Small intestine (tissue), 7 donors: ENCODE data around the gene ARSA. TPM values are rescaled to one million over a fixed set of nuclear protein-coding genes. Genes with fewer than 3 reads are reported as not detected.
"Not testable (repeated sequence)": the region's sequence is repeated elsewhere in the genome, so short reads cannot be mapped to it uniquely, and the experiment has no call there.

ENCODE experiments used
- DNase-seq, 2 donors: peaks; one replicate each; pipeline versions ENCODE4 v3.0.0 to v3.0.0-alpha.2; 2013
- FAIRE-seq: peaks from 2 replicates; lab custom pipeline; 2012; peaks lifted over from hg19 to GRCh38; lab: Jason Lieb, UNC
- H3K27ac ChIP-seq, 3 donors: one replicate each; pipeline ENCODE4 v1.5.1; 2013; ENCODE audit warnings: low read length in 2 of 3, mild to moderate bottlenecking in 2 of 3, control low read depth in 1 of 3, inconsistent platforms in 1 of 3, low read depth in 1 of 3, moderate library complexity in 1 of 3
- H3K27me3 ChIP-seq, 3 donors: one replicate each; pipeline ENCODE4 v1.6.1; 2013; ENCODE audit warnings: low read length in 3 of 3, inconsistent platforms in 1 of 3; ENCODE audit not compliant: control insufficient read depth in 3 of 3, insufficient read depth in 3 of 3
- H3K36me3 ChIP-seq, 3 donors: one replicate each; pipeline ENCODE4 v1.6.1; 2013; ENCODE audit warnings: low read length in 3 of 3, inconsistent platforms in 1 of 3, low read depth in 1 of 3, mild to moderate bottlenecking in 1 of 3, moderate library complexity in 1 of 3; ENCODE audit not compliant: control insufficient read depth in 3 of 3, insufficient read depth in 2 of 3
- H3K4me1 ChIP-seq, 3 donors: one replicate each; pipeline ENCODE4 v1.6.1; 2013; ENCODE audit warnings: low read length in 2 of 3, inconsistent platforms in 1 of 3, low read depth in 1 of 3, mild to moderate bottlenecking in 1 of 3, moderate library complexity in 1 of 3; ENCODE audit not compliant: control insufficient read depth in 3 of 3, insufficient read depth in 2 of 3
- H3K4me3 ChIP-seq, 3 donors: one replicate each; pipeline ENCODE4 v1.5.1; 2013; ENCODE audit warnings: low read length in 3 of 3, control low read depth in 1 of 3, inconsistent platforms in 1 of 3, low read depth in 1 of 3, mild to moderate bottlenecking in 1 of 3, moderate library complexity in 1 of 3
- H3K9me3 ChIP-seq, 2 donors: one replicate each; pipeline ENCODE4 v1.6.1; 2013; ENCODE audit warnings: low read depth in 1 of 2, low read length in 1 of 2; ENCODE audit not compliant: control insufficient read depth in 2 of 2, insufficient read depth in 1 of 2
- WGBS, 3 donors: extraction: QIAGEN DNeasy Blood & Tissue Kit; methylation state at CpG; one replicate each; pipeline ENCODE4 v1.1.7; 2013; 5-methylcytosine and 5-hydroxymethylcytosine counted together
- polyA plus RNA-seq, 4 donors: library from polyadenylated mRNA; stranded (reverse) in 3 of 4; unstranded in 1 of 4; fragments of 200-250 nt in 3 of 4; fragments of 120-200 nt in 1 of 4; gene quantifications; one replicate each; pipeline versions ENCODE4 v1.2.1 to v1.2.3, GENCODE V29; 2013
- donor health status: healthy with polysubstance abuse.
- donor health status: control.
- donor health status: control.
- donor health status: Bipolar disorder and iron deficiency.
- donor health status: healthy.

Gene ARSA
- polyA plus RNA-seq, 4 donors: 28.2 to 85.9 (median 71.3) TPM

- DNase-seq (no peak), FAIRE-seq (no peak)
- Histone ChIP-seq H3K36me3 (no peaks in the 10 kb centered on the region), H3K4me3 (no peak overlapping the region), H3K9me3 (no peaks in the 10 kb centered on the region), H3K27ac (peak overlapping the region in 1 of 3 donors; percentile 29), H3K27me3 (peaks cover 0 to 17% (median 0%) of the 10 kb centered on the region in 3 donors), H3K4me1 (peaks cover 0 to 12% (median 0%) of the 10 kb centered on the region in 3 donors)
- WGBS, 3 donors: 37 to 44% (median 39%) methylated on average over 6 of the region's 6 CpGs
These were observed 15.8 kb downstream of the ARSA start for GRCh38 chr22:50612168-50612527.

DNA sequence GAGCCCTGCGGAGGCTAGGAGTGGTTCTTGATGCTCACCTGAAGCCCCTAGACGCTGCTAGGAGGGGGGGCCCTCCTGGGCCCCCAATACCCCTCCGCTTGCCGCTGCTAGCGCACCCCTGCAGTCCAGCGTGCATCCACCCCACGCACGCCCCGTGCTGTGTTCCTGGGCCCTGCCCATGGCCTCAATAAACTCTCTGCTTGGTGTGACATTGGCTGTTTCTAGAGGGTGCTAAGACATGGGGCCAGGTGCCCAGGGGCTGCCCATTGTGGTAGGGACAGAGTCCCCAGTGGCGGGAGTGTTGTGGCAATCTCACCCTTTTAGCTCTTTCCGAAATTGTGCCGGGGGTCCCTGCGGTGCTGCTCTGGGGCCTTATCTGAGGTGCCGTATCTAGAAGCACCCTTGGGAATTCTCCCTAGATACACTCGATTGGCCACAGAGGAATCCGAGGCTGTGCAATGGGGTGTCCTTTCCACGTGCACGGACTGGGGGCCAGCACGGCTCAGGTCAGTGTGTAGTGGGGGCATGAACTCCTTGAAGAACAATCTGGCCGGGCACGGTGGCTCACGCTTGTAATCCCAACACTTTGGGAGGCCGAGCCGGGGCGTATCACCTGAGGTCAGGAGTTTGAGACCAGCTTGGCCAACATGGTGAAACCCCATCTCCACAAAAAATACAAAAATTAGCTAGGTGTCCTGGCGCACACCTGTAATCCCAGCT lies 16.5 kb downstream of the ARSA start:
- no peaks in the 10 kb centered on the region for H3K36me3 ChIP-seq
- FAIRE-seq (no peak), DNase-seq (no peak)
- no peak overlapping the region for H3K4me3 ChIP-seq
- H3K9me3 ChIP-seq: no peaks in the 10 kb centered on the region
- H3K27me3 ChIP-seq: peaks cover 0 to 22% (median 0%) of the 10 kb centered on the region in 3 donors
- WGBS, 3 donors: 87 to 90% (median 90%) methylated on average over 26 of the region's 26 CpGs
- peaks cover 0 to 12% (median 0%) of the 10 kb centered on the region in 3 donors for H3K4me1 ChIP-seq
- H3K27ac ChIP-seq: no peak overlapping the region

DNA sequence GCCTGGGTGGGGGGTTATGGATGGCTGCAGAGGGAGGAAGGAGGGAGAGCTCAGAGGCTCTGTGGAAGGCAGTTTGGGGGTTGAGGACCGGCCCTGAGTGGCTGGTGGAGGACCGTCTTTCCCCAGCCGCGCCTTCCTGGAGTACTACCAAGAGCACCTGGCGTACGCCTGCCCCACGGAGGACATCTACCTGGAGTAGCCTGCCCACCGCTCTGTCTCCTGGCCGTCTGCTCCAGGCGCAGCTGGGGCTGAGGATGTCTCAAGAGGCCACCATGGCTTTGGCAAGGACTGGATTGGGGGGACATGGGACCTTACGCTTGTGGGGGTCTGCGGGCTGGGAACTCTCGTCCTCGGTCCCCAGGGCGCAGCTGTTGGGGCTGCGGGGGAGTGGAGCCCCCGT lies 17.4 kb downstream of the ARSA start:
- Histone ChIP-seq H3K9me3 (no peaks in the 10 kb centered on the region), H3K4me3 (no peak overlapping the region), H3K4me1 (peaks cover 0 to 12% (median 0%) of the 10 kb centered on the region in 3 donors), H3K27ac (no peak overlapping the region), H3K27me3 (peaks cover 0 to 28% (median 0%) of the 10 kb centered on the region in 3 donors), H3K36me3 (no peaks in the 10 kb centered on the region)
- no peak for FAIRE-seq
- DNase-seq: no peak
- 59 to 87% (median 86%) methylated on average over 15 to 17 of the region's 17 CpGs for WGBS, 3 donors

GRCh38 chr22:50610041-50610451 lies 17.9 kb downstream of the ARSA start:
- H3K9me3 ChIP-seq: no peaks in the 10 kb centered on the region
- WGBS, 3 donors: 80 to 85% (median 83%) methylated on average over 11 of the region's 11 CpGs
- FAIRE-seq (no peak), DNase-seq (no peak)
- H3K36me3 ChIP-seq: no peaks in the 10 kb centered on the region
- H3K4me1 ChIP-seq: peaks cover 0 to 12% (median 0%) of the 10 kb centered on the region in 3 donors
- H3K27ac ChIP-seq: no peak overlapping the region
- H3K4me3 ChIP-seq: no peak overlapping the region
- peaks cover 0 to 32% (median 0%) of the 10 kb centered on the region in 3 donors for H3K27me3 ChIP-seq

- peaks cover 0 to 37% (median 2%) of the 10 kb centered on the region in 3 donors for H3K27me3 ChIP-seq
- DNase-seq (no peak), FAIRE-seq (no peak)
- H3K36me3 ChIP-seq: no peaks in the 10 kb centered on the region
- no peak overlapping the region for H3K4me3 ChIP-seq
- WGBS, 3 donors: 78 to 85% (median 81%) methylated on average over 12 of the region's 12 CpGs
- no peak overlapping the region for H3K27ac ChIP-seq
- no peaks in the 10 kb centered on the region for H3K9me3 ChIP-seq
- H3K4me1 ChIP-seq: peaks cover 0 to 12% (median 0%) of the 10 kb centered on the region in 3 donors
These were observed 18.4 kb downstream of the ARSA start for GRCh38 chr22:50609599-50609998.

DNA sequence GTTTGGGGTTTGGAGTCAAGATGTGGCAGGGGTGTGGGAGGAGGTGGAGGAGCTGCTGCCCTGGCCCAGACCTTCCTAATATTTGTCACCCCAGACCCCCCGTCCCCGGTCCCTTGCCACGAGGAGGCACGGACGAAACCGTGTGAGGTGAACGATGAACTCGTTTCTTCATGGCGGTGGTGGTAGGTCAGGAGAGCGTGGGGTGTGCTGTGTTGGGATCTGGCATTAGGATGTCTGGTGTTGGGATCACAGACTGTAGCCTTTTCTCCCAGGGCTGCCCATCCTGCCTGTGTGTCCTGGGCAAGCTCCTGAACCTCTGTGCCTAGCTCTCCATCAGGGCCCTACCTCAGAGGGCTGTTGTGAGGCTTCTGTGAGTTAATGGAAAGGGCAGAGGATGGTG lies 19.0 kb downstream of the ARSA start:
- no peak for FAIRE-seq
- no peak overlapping the region for H3K4me3 ChIP-seq
- no peak for DNase-seq
- H3K27me3 ChIP-seq: peaks cover 2 to 40% (median 8%) of the 10 kb centered on the region in 3 donors
- H3K36me3 ChIP-seq: no peaks in the 10 kb centered on the region
- no peak overlapping the region for H3K27ac ChIP-seq
- no peaks in the 10 kb centered on the region for H3K9me3 ChIP-seq
- 76 to 88% (median 83%) methylated on average over 10 of the region's 10 CpGs for WGBS, 3 donors
- H3K4me1 ChIP-seq: peaks cover 0 to 12% (median 0%) of the 10 kb centered on the region in 3 donors

- not testable (repeated sequence) for DNase-seq, FAIRE-seq, H3K27ac ChIP-seq, H3K36me3 ChIP-seq, H3K9me3 ChIP-seq, H3K4me3 ChIP-seq, H3K4me1 ChIP-seq
- WGBS, 3 donors: 80 to 86% (median 82%) methylated on average over 34 to 39 of the region's 39 CpGs
- peaks cover 6 to 47% (median 15%) of the 10 kb centered on the region in 3 donors for H3K27me3 ChIP-seq
These were observed 19.7 kb downstream of the ARSA start for GRCh38 chr22:50608058-50608840.

- Histone ChIP-seq H3K27me3 (peaks cover 11 to 53% (median 22%) of the 10 kb centered on the region in 3 donors), H3K4me1 (peaks cover 0 to 5% (median 0%) of the 10 kb centered on the region in 3 donors), H3K9me3 (no peaks in the 10 kb centered on the region), H3K4me3 (no peak overlapping the region), H3K36me3 (no peaks in the 10 kb centered on the region), H3K27ac (no peak overlapping the region)
- DNase-seq (no peak), FAIRE-seq (no peak)
- 55 to 64% (median 61%) methylated on average over 6 of the region's 6 CpGs for WGBS, 3 donors
These were observed 20.3 kb downstream of the ARSA start for GRCh38 chr22:50607659-50608020.
